HG03571 (cell line): ENCODE data around the gene TYMP.

Source experiments
- ATAC-seq: cut with Tn5 transposase; IDR thresholded peaks from one replicate; pipeline ENCODE4 v1.9.1; 2021; ENCODE audit not compliant: unreplicated experiment

TYMP gene, protein sequence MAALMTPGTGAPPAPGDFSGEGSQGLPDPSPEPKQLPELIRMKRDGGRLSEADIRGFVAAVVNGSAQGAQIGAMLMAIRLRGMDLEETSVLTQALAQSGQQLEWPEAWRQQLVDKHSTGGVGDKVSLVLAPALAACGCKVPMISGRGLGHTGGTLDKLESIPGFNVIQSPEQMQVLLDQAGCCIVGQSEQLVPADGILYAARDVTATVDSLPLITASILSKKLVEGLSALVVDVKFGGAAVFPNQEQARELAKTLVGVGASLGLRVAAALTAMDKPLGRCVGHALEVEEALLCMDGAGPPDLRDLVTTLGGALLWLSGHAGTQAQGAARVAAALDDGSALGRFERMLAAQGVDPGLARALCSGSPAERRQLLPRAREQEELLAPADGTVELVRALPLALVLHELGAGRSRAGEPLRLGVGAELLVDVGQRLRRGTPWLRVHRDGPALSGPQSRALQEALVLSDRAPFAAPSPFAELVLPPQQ

DNA sequence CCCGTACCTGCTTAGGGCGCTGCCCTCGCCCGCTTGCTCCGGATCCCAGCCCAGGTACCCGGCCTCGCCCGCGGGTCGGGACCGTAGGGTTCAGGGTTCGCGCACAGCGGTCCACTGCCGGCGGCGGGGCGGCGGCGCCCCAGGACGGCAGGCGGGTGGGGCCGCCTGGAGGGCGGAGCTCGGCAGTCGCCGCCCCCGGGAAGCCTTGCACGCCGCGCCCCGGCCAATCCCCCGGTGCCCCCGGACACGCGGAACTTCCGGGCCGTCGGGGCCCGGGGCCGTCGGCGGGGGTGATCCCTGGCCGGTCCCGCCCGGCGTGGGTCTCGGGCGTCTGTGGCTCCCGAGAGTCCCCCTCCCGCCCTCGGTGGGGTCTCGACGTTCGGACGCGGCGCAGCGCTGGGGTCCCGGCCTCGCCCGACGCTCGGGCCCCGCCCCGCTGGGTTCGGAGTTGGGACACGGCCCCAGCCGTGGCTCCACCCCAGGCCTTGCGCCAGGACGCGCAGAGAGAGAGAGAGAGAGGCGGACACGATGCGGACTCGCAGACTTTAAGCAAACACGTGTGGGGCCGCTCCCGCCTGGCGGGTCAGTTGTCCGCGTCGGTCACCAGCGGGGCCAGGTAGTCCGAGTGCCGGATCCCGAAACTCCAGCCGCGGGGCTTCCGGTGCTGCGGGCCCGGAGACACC is at the start of gene TYMP:
TSS of gene TYMP (minus strand) at position 116 of the 683 bp plus-strand sequence. CDS start 303 bp downstream, outside the sequence.
- ATAC-seq, result no peak

DNA sequence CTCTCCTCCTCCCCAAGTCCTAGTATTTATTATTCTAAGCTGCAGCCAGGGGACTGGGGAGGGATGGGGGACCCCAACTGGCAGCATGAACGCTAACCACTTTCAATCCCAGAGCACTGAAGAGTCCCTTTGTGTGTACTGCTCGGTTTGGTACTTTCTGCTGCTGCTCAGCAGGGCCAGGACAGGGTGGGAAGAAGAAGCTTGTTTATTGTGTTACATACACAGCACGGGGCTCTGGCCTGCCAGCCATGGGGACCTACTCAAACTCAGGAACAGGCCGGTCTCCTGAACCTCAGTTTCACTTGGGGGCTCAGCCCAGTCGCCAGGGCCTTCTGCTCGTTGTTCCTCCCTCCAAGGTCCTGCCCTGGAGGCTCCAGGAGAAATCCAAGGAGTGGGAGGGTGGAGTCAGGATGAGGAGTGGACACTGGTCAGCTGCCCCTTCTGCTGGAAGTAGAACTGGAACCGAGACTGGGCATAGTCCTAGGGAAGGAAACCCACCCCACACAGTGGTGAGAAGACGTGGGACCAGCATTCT is 49.0 kb upstream of the TYMP start:
- no peak for ATAC-seq

DNA sequence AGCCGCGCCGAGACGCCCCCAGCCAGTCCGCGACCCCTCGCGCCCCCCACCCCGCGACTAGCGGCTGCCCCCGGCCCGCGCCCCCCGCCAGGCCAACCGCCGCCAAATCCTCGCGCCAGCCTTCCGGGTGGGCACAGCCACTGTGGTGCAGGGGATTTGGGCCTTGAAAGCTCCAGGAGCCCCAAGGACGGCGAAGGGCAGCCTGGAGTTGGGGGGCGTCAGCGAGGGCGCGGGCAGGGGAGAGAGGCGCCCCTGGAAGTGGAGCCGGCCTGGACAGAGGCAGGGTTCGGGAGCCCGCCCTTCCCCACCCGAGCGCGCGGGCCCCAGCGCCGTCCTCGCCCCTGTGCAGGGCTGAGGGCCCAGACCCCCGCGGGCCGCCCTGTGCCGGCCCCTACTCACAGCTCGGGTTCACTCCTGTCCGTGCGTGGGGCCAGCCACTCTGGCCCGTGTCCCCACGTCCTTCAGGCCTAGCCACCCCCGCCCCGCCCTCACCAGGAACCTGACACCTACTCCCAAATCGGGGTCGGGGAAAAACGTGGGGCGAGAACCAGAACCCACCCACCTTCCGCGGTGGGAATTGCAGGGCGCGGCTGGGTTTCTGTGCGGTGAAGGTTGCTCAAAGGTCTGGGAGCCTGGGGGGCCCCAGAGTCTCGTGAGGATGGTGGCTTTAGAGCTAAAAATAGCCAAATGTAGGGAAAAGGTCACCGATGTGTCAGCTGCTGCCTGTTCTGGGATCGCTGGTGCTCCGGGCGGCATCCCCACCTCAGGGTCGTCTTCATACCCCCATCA is 48.4 kb upstream of the TYMP start, which contains the start of gene CPT1B:
TSS of gene CPT1B (minus strand) at position 441 of the 789 bp plus-strand sequence. CDS start 512 bp downstream, outside the sequence.
- ATAC-seq, result no peak

DNA sequence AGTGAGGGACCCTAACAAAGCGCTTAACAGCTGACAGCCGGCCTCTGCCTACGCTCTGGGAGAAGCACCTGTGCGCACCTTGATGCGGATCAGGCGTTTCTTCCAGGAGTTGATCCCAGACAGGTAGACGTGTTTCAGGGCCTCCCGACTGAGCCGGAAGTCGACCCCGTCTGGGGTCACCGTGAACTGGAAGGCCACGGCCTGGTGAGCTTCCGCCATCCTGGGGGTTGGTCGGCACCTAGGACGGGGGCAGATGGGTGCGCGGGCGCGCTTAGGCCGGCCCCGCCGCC is 47.8 kb upstream of the TYMP start:
- no peak for ATAC-seq

DNA sequence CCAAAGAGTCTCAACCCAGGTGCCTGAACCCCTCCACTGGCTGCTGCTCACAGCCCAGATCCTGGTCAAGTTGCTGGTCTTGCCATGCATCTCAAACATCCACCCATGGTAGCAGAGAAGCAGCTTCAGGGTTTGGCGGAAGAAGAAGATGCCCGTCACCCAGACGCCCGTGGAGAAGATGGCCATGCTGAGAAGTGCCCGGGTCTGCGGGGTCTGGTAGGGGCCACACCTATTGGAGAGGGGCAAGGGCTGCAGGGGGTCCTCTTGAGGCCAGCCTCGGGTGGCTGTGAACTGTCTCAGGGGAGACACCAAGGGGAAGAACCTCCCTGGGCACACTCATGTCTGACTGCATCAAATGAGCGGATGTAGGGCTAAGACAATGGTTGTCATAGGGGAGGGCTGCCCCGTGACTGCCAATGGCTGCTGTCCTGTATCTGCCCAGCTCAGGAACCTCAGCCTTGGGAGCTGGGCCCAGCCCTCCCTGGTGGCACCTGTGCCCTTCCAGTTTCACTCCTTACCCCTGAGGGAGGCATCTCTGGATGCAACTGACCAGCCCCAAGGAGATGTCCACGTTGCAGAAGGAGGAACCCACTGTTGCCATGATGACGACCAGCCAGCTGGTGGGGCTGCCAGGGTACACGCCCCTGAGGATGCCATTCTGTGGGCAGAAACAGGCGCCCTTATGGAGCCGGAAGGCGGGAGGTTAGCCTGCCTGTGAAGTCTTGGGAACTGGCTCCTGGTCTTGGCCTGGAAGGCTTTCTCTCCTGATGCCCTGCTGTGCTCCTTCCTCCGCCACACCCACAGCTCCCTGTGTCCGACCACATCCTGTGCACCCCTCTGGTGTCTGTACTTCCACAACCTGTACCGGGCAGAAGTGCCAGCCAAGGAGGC is 47.2 kb upstream of the TYMP start:
- ATAC-seq, result no peak

DNA sequence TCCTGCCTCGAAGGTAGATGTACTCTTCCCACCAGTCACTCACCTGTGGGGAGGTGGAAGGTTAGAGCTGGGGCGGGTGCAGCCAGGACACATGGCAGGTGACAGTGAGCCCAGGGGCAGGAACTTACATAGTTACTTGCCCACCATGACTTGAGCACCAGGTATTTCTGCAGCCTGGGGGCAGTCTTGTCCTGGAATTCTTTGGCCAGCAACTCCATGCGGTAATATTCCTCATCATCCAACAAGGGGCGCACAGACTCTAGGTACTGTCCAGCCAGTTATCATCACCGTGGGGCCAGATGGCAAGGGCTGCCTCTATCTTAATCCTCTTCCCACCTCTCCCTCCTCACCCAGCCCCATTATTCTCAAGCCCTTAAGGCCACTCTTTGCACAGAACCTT is 46.3 kb upstream of the TYMP start:
- no peak for ATAC-seq

DNA sequence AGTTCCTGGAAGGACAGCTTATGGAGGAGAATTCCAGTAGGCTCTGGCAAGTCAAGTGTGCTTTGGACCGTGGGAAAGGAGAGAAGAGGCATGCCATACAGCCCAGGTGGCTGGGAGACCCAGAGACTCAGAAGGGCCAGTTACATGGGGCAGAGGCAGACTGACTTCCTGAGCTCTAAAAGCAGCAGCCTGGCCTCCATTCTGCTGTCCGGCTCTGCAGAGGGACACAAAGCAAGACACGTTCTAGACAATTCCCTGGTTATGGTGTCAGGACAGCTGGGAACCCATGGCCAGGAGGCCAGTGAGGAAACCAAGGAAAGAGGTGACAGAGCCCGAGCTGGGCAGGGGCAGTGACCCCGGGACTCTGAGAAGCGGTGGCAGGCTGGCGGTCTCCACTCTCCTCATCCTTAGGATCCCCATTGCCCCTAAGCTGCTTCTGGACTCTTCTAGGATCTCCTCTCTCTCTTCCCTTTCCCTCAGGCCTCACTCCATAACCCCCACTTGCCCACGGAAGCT is 45.7 kb upstream of the TYMP start:
- no peak for ATAC-seq

DNA sequence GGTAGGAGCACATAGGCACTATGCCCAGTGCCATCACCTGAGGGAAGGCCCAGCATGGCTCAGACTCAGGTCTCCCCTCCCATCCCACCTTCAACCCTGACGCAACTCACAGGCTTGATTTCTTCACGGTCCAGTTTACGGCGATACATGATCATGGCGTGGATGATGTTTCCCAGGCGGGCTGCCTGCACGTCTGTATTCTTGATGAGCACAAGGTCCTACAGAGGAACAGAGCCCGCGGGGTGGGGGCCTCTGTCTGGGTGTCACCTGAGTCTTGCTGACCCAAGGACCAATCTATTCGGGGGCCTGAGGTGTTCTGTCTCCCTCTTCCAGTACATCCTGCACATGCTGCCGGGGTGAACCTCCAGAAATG is 44.6 kb upstream of the TYMP start:
- no peak for ATAC-seq

DNA sequence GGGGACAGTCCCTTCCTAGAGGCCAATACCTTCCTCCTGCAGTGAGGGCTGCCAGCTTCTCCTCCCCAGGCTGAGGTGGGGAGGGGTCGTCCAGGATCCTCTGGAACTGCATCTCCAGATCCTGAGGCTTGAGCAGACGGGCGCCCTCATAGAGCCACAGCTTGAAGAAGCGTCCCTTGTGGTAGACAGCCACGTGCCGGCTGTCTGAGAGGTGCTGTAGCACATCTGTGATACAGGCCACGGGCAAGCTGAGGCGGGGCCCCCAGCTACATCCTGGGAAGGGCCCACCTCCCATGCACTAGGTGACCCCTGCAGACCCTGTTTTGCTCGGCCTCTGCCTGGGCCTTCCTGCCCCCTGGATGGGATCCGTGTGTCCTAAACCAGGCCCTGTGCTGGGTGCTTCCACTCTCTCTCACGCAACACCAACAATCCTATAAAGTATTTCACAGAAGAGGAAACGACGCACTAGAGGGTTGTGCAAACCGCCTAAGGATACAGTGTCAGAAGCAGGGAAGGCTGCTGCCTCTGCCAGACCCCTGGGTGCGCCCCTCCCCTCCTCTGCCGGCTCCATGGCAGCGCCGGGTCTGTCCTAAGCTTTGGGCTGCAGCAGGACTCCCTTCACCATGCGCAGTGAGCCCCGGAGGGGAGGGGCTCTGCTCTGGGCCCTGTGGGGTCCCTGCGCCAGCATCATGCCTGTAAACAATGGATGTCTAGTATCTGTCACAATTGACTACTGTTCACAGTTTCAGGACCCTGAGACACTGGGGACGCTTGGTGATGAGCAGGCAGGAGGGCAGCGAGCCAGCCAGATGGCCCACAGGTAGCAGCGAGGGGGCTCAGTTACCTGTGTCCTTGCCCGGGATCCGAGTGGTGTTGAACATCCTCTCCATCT is 43.9 kb upstream of the TYMP start:
- no peak for ATAC-seq

DNA sequence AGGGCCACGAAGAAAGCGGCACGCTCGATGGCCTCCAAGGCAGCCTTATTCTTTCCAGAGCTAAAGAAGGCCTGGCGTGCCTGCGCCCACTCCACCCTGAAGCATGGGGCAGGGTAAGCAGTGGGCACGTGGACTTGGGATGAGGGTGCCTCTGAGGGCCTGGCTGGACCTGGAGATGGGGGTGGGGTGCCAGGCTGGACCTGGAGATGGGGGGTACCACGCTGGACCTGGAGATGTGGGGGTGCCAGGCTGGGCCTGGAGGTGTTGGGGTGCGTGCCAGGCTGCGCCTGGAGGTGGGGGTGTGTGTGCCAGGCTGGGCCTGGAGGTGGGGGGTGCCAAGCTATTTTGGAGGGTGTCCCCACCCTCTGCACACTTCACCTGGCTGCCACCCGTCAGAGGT is 43.2 kb upstream of the TYMP start:
- ATAC-seq, result no peak

DNA sequence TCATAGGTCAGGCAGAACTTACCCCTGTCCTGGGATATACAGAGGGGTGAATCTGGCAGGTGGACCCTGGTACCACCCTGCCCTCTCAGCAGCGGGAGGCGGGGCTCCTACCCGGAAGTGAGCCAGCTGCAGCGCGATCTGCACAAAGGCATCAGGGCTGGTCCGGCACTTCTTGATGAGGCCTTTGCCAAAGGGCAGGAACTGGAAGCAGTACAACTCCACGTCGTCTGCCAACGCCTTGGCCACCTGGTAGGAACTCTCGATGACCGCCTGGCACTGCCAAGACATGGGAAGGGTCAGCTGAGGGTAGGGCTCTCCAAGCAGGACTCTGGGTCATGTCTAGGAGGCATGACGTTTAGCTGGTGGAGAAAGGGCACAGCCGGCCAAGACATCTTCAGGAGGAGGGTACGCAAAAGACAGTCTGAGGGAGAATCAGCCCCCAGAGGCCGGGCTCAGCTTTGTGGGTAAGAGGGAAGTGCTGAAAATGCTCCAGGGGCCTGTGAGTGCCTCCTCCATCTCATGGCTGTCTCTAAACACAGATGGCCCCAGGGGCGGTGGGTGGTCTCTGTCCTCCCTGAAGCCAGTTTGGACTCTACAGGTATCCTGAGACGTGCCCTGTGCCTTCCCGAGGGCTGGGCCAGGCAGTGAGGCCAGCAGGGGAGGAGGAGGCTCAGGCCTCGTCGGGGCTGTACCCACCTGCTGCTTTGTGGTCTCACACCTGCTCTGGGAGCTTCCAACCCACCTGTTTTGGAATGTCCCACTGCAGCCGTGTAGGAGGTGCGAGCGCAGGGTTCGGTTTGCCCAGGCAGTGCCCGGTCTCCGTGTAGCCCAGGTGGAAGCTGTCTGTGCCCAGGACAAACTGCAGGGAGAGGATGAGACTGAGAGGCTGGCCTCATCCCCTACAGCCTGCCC is 41.7 kb upstream of the TYMP start:
- no peak for ATAC-seq

DNA sequence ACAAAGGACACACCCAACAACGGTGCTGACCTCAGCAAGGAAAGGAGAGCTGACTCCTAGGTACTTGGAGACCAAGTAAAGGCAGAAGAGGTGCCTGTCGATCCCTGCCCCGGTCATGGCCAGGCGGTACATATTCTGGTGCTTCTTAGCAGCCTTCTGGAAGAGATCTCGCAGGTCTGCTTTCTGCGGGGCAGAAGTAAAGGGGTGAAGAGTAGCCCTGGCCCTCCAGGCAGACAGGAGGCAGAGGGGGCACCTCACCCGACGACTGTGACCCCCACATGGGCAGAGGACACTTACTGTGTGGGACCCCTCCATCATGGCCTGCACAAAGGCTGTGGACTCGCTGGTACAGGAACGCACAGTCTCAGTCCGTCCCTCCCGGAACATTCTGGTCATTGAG is 41.0 kb upstream of the TYMP start:
- ATAC-seq, result no peak

DNA sequence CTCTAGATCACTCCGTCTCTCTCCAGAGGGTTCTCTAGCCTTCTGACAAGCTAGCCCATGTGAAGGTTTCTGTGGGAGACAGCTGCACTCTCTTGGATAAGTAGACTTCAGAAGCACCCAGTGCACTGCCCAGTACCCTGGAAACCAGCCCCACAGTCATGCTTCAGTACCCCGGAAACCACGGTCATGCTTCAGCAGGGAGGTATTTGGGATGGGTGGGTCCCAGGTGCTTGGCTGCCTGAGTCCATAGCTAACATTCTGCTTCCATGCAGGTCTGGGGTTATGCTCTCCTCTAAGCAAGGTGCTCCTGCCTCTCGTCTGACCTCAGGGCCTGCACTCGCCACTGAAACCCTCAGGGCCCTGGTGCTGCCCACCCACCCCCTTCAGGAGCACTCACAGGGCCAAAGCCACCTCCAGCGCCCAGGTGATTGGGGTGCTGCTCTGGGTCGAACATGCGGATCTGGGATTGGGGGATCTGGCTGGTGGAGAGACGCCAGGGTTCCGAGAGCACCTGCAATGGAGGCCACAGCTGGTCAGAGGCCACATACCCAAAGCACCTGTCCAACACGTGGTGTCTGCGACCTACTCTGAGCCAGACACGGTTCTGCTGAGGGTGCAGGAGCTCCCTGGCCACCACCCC is 40.2 kb upstream of the TYMP start:
- ATAC-seq, result no peak

DNA sequence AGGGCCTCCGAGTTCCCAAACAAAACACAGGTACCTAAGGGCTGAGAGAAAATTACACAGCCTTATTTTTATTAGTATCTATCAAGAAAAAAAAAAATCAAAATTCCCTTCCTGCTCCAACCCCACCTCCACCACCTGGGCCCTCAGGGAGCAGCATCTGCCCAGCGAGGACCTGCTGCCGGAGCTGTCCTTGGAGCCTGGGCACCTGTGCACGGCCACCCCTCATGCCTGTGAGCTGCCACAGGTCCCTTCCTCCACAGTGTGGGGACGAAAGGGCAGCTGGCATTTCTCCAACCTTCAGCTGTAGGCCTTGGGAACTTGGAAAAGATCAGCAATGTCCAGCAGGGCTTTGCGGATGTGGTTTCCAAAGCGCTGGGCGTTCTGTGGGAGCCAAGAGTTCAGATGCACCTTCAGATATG is 39.2 kb upstream of the TYMP start:
- no peak for ATAC-seq

DNA sequence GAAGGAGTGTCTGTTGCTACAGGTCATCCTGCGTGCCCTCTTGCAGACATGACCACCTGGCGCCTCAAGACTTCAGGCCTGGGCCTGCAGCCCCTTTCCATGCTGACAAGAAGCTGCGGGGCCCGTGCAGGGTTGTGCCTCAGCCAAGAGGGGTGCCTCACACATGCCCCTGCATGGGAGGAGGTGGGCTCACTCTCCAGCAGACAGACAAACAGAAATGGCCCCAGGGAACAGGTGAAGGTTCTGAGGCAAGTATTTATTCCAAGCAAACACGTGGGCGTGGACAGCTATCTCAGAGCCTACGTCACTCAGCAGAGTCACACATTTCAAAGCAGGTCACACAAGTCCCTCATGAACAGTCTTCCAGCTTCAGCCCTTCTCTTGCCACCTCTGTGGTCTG is 38.8 kb upstream of the TYMP start:
- ATAC-seq, result no peak

DNA sequence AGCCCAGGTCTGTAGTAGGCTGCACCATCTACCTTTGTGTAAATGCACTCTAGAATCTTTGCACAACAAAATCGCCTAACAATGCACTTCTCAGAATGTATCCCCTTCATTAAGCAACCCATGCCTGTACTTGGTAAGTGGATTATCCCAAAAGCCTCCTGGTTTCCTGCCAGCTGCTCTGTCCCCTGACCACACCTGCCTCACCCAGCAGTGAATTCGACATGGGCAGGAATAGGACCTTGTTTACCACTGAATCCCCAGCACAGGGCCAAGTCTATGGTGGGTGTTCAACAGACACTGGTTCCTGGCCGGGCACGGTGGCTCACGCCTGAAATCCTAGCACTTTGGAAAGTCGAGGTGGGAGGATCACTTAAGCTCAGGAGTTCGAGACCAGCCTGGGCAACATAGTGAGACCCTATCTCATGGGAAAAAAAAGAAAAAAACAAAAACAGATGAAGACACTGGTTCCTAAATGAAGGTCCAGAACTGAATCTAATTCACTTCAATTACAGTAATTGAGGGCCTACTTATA is 38.0 kb upstream of the TYMP start:
- no peak for ATAC-seq

DNA sequence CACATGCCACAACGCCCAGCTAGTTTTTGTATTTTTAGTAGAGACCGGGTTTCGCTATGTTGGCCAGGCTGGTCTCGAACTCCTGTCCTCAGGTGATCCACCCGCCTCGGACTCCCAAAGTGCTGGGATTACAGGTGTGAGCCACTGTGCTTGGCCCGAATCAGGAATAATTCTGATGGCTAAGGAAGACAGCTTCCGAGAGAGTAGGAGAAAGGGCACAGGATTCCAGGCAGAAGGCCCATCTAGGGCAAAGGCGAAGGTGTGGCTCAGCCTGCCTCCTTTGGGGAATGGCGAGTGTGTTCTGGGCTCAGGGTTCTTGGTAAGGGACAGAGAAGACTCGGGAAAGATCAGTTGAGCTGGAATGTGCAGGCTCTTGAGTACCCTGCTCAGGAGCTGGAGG is 34.5 kb upstream of the TYMP start:
- no peak for ATAC-seq
